Calu3 (cell line): Measurements from ENCODE around the gene MOB3B. TPM values are rescaled to one million over a fixed set of nuclear protein-coding genes. Genes with fewer than 3 reads are reported as not detected.

Experiments used
- BruUV-seq: library from RNA; stranded (reverse); fragments of 400-500 nt; replicated peaks from 2 replicates; lab custom pipeline; 2021; lab: Mats Ljungman, UMichigan
- CTCF ChIA-PET: fragments of 300-600 bp; sonication (Branson Sonifier 250); formaldehyde crosslinking; loops from one replicate; lab custom pipeline; 2022; ENCODE audit warnings: antibody characterized with exemption; lab: Charles Lee
- DNase-seq: peaks from one replicate; pipeline ENCODE4 v3.0.0; 2022
- H3K27ac Mint-ChIP-seq: one replicate; pipeline ENCODE4 v1.8.0; 2022; ENCODE audit warnings: mixed read lengths; ENCODE audit not compliant: unreplicated experiment
- H3K27me3 Mint-ChIP-seq: one replicate; pipeline ENCODE4 v1.8.0; 2022; ENCODE audit warnings: mixed read lengths; ENCODE audit not compliant: unreplicated experiment
- H3K36me3 Mint-ChIP-seq: one replicate; pipeline ENCODE4 v1.8.0; 2022; ENCODE audit warnings: mild to moderate bottlenecking, moderate library complexity, mixed read lengths; ENCODE audit not compliant: insufficient read depth, unreplicated experiment
- H3K4me1 Mint-ChIP-seq: one replicate; pipeline ENCODE4 v1.8.0; 2022; ENCODE audit warnings: mild to moderate bottlenecking, low read depth, mixed read lengths; ENCODE audit not compliant: unreplicated experiment
- H3K4me3 Mint-ChIP-seq: one replicate; pipeline ENCODE4 v1.8.0; 2022; ENCODE audit warnings: mild to moderate bottlenecking, low read depth, moderate library complexity, mixed read lengths; ENCODE audit not compliant: unreplicated experiment
- H3K9me3 Mint-ChIP-seq: one replicate; pipeline ENCODE4 v1.8.0; 2022; ENCODE audit warnings: low read depth, mixed read lengths; ENCODE audit not compliant: unreplicated experiment
- intact Hi-C: fragments of 100-400 bp; cut with micrococcal nuclease; formaldehyde crosslinking; loops from one replicate; pipeline ENCODE4 v1.10.0; 2022; ENCODE audit not compliant: unreplicated experiment
- total RNA-seq: library from RNA; stranded (reverse); gene quantifications from 2 replicates; pipeline ENCODE4 v1.2.3, GENCODE V29; 2022
- TF ChIP-seq, protein P1 (sequence below): fragments of 200-600 bp; IDR thresholded peaks from one replicate; pipeline ENCODE4 v1.8.0; 2022; ENCODE audit warnings: antibody characterized with exemption; ENCODE audit not compliant: unreplicated experiment

Gene MOB3B
- total RNA-seq, 1 experiment from 2014 or later: 7.6 TPM

DNA sequence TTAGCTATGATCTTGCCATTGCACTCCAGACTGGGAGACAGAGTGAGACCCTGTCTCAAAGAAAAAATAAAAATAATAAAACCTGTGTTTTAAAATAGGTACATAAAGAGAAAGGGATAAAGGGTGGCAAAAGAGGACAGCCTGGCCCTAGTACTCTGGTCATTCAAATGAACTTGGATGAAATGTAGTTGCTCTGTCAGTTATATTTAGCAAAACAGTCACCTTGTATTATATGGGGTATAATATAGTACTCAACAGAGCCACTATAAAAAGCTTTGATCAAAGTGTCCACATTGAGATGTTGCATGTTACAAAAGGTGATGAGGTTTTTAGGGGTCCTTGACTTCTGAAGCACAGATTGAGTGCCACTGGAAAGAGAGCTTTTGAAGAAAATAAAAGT, 171.6 kb downstream of the MOB3B start:
- TF ChIP-seq, protein P1, sequence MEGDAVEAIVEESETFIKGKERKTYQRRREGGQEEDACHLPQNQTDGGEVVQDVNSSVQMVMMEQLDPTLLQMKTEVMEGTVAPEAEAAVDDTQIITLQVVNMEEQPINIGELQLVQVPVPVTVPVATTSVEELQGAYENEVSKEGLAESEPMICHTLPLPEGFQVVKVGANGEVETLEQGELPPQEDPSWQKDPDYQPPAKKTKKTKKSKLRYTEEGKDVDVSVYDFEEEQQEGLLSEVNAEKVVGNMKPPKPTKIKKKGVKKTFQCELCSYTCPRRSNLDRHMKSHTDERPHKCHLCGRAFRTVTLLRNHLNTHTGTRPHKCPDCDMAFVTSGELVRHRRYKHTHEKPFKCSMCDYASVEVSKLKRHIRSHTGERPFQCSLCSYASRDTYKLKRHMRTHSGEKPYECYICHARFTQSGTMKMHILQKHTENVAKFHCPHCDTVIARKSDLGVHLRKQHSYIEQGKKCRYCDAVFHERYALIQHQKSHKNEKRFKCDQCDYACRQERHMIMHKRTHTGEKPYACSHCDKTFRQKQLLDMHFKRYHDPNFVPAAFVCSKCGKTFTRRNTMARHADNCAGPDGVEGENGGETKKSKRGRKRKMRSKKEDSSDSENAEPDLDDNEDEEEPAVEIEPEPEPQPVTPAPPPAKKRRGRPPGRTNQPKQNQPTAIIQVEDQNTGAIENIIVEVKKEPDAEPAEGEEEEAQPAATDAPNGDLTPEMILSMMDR: no peak
- no peaks in the 10 kb centered on the region for H3K9me3 Mint-ChIP-seq
- no TSS peak for BruUV-seq
- no peaks in the 10 kb centered on the region for H3K27me3 Mint-ChIP-seq
- intact Hi-C loops: no loop called here
- no peaks in the 10 kb centered on the region for H3K36me3 Mint-ChIP-seq
- peaks cover 12% of the 10 kb centered on the region for H3K4me1 Mint-ChIP-seq
- no peak overlapping the region for H3K4me3 Mint-ChIP-seq
- H3K27ac Mint-ChIP-seq: no peak overlapping the region
- CTCF ChIA-PET: no interaction called here
- DNase-seq: no peak

DNA sequence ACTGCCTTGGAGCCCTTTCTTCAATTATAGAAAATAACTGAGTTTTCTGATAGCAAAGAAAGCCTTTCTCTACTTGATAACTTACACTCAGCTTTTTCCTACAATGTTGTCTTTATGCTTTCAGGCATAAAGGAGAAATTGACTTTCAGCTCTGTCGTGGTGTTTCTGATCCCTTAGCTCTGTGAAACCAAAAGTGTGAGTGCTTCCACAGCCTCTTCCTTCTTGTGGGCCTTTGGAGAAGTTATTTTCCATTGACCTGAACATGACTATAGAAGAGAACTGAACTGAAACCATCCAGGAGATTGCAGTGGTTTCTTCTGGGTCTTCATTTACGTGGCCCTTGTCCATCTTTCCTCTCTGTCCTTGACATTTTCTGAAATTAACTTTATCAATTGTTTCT, 173.2 kb downstream of the MOB3B start:
- Mint-ChIP-seq H3K4me3 (no peak overlapping the region), H3K27me3 (no peaks in the 10 kb centered on the region), H3K9me3 (no peaks in the 10 kb centered on the region), H3K36me3 (no peaks in the 10 kb centered on the region), H3K4me1 (peaks cover 7% of the 10 kb centered on the region), H3K27ac (no peak overlapping the region)
- intact Hi-C loops: no loop called here
- CTCF ChIA-PET: no interaction called here
- DNase-seq: no peak
- TF ChIP-seq, protein P1: no peak
- BruUV-seq: no TSS peak

DNA sequence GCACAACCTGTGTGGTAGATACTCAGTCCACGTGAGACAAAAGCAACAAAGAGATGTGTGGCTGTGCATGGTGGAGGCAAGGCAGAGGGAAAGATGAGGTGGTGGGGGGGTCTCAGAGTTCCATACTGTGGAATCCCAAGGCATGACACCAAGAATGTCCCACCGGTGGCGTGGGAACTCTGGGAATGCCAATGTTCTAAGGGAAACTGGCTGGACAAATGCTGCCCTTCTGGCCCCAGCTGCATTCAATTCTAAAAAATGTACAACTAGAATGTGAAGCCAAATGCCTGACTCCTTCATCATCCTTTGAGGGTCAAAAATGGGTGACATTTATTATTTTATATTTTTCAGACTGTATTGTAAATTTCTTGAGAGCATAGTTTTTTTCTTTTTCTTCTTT, 174.4 kb downstream of the MOB3B start:
- H3K4me3 Mint-ChIP-seq: no peak overlapping the region
- TF ChIP-seq, protein P1: no peak
- no peaks in the 10 kb centered on the region for H3K27me3 Mint-ChIP-seq
- H3K36me3 Mint-ChIP-seq: no peaks in the 10 kb centered on the region
- H3K27ac Mint-ChIP-seq: no peak overlapping the region
- H3K4me1 Mint-ChIP-seq: no peaks in the 10 kb centered on the region
- H3K9me3 Mint-ChIP-seq: no peaks in the 10 kb centered on the region
- no peak for DNase-seq
- intact Hi-C loops: no loop called here
- CTCF ChIA-PET: no interaction called here
- BruUV-seq: no TSS peak

DNA sequence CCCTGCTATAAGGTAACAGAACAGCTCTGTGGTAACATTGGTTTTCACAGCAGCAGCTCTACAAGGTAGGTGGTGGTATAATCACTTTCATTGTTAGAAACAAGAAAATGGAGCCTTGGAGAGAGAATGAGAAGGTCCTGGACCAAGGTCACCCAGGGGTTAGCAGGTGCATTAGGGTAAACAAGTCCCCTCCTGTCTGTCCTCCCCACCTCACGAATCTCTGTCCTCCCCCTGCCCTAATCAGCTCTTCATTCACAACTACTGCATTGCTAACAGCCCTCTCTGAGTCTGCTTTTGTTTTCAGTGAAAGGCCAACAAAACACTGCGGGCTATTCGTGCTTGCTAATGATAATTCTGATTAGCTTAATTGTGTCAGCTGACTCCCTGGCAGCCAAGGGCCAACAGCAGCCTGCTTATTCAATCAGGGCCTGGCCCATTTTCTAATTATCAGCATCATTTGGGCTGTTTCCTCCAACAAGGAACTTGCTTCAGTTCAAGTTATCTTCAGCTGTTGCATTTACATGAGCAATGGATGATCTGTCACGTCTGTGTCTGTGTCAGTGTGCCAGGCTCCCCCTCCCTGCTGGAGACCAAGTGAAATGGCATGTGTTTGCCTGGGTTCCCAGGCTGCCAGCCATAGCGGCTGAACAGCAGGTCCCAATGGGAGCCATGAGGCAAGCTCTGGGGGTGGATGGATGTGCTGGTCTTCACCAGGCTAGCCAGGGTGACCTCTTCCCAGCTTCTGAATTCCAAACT, 176.0 kb downstream of the MOB3B start:
- CTCF ChIA-PET: no interaction called here
- H3K9me3 Mint-ChIP-seq: no peaks in the 10 kb centered on the region
- H3K36me3 Mint-ChIP-seq: no peaks in the 10 kb centered on the region
- BruUV-seq: no TSS peak
- TF ChIP-seq, protein P1: no peak
- intact Hi-C loops: no loop called here
- peaks cover 8% of the 10 kb centered on the region for H3K4me1 Mint-ChIP-seq
- DNase-seq: no peak
- H3K4me3 Mint-ChIP-seq: no peak overlapping the region
- H3K27ac Mint-ChIP-seq: no peak overlapping the region
- H3K27me3 Mint-ChIP-seq: no peaks in the 10 kb centered on the region
